Coronary artery (tissue), 2 donors: ENCODE results near the gene NAA80.
"Not testable (repeated sequence)": the region's sequence is repeated elsewhere in the genome, so short reads cannot be mapped to it uniquely, and the experiment has no call there.

Experiments
- DNase-seq: peaks from one replicate; pipeline ENCODE4 v3.0.0-alpha.2; 2017; ENCODE audit warnings: low spot score
- H3K27ac ChIP-seq, 2 donors: fragments of 200-600 bp; sonication (generic); one replicate each; pipeline ENCODE4 v1.5.1; 2016 to 2019
- H3K4me3 ChIP-seq: fragments of 200-600 bp; sonication (generic); 2 replicates; pipeline ENCODE4 v1.5.1; 2016; ENCODE audit warnings: mild to moderate bottlenecking, moderate library complexity
- CTCF ChIP-seq: fragments of 200-600 bp; sonication (generic); IDR thresholded peaks from one replicate; pipeline ENCODE4 v1.5.1; 2019; ENCODE audit warnings: antibody characterized with exemption

NAA80 gene

GRCh38 chr3:50272911-50273688, 26.1 kb downstream of the NAA80 start:
- DNase-seq, result peak; percentile 91
- Histone ChIP-seq H3K4me3 (peak overlapping the region; percentile 64), H3K27ac (peak overlapping the region in 1 of 2 donors; percentile 25)
- TF ChIP-seq CTCF, result peak; percentile 87

DNA sequence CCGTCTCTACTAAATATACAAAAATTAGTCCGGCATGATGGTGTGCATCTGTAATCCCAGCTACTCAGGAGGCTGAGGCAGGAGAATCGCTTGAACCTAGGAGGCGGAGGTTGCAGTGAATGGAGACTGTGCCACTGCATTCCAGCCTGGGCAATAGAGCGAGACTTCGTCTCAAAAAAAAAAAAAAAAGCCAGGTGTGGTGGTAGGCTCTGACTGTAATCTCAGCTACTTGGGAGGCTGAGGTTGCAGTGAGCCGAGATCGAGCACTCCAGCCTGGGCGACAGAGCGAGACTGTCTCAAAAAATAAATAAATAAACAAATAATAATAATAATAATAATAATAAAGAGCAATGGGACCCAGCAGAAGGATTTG, 26.7 kb downstream of the NAA80 start:
- DNase-seq, H3K4me3 ChIP-seq, H3K27ac ChIP-seq: not testable (repeated sequence)

- Histone ChIP-seq H3K27ac (no peak overlapping the region), H3K4me3 (no peak overlapping the region)
- no peak for TF ChIP-seq CTCF
- no peak for DNase-seq
These were observed 27.8 kb downstream of the NAA80 start for GRCh38 chr3:50271314-50271936.

DNA sequence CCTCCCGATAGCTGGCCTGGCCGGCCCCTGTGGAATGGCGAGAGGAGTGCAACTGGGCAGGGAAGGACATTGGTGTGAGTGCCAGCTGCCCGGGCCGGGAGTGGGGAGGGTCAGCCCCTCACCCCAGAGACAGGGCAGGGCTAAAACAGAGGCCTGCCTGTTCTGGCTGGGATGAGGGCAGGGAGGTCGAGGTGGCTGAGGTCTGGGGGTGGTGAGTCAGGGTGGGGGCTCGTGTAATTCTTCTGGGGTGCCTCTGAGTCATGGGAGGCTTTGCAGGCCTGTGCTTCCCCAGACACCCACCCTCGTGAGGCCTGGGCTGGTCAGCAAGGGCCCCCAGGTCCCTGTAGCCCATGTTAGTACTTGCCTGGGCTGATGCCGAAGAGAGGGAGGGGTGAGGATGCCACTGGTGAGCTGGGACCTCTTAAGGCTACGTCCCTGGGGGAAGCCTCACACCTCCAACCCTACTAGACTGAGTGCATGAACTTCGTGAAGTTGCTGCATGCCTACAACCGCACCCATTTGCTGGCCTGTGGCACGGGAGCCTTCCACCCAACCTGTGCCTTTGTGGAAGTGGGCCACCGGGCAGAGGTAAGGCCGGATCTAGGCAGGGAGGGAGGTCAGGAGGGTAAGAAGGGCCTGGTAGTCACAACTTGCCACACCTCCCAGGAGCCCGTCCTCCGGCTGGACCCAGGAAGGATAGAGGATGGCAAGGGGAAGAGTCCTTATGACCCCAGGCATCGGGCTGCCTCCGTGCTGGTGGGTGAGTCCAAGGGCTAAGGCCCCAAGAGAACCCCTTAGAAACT, 28.6 kb downstream of the NAA80 start:
- Histone ChIP-seq H3K4me3 (peak overlapping the region; percentile 74), H3K27ac (peak overlapping the region in 1 of 2 donors; percentile 99)
- no peak for TF ChIP-seq CTCF
- DNase-seq, result no peak

DNA sequence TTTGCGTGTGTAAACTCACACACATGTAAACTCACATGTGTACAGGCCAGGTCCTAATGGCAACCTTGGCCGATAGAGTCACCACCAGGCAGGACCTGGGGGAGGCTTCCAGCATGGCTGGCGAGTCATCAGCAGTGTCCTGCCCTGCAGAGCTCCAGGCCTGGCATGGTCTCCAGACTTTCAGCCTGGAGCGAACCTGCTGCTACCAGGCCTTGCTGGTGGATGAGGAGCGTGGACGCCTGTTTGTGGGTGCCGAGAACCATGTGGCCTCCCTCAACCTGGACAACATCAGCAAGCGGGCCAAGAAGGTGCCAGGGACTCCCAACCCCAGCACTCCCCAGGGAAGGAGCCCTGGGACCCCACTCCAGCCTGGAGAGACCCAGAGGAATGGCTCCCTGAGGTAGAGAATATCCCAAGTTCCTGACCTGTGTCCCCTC, 29.2 kb downstream of the NAA80 start:
- Histone ChIP-seq H3K27ac (peak overlapping the region in 1 of 2 donors; percentile 99), H3K4me3 (peak overlapping the region; percentile 74)
- no peak for DNase-seq
- no peak for TF ChIP-seq CTCF

GRCh38 chr3:50269460-50269859, 29.7 kb downstream of the NAA80 start:
- Histone ChIP-seq H3K4me3 (peak overlapping the region; percentile 74), H3K27ac (peak overlapping the region; percentile 78 to 99)
- DNase-seq, result no peak
- TF ChIP-seq CTCF, result no peak

DNA sequence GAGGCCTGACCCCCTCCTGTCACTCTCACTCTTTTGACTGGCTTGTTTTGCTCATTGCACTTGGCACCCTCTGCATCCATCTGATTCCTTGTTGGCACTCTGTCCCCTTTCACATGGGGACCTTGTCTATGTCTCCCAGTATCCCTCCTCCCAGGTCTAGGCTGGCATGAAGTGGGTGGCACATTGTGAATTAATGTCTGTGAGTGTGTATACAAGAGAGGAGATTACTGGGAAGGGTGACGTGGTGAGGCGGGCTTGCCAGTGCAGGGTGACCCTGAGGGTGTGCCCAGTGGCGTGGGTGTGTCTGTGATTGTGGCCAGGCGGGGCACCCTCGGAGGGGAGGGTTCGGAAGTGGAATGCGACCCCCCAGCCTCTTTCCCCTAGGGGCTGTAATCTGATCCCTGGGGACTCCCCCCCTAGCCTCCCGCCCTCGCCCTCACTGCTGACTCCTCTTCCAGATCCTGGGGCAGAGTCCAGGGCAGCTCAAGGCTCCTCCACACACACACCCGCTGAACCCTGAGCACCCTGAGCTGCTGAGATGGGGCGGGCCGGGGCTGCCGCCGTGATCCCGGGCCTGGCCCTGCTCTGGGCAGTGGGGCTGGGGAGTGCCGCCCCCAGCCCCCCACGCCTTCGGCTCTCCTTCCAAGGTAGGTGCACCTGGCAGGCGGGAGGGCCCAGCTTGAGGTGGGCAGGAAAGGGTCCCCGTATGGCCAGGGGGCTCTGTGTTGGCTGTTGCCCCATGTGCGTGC, 30.3 kb downstream of the NAA80 start, which contains the start of gene SEMA3B:
Gene SEMA3B, plus strand, starts transcription at position 445 of the 749 bp plus-strand sequence. Its CDS starts 94 bp downstream, at position 539.
- no peak for TF ChIP-seq CTCF
- Histone ChIP-seq H3K4me3 (peak within 1 kb of the TSS; percentile 74), H3K27ac (peak within 1 kb of the TSS; percentile 97 to 99)
- DNase-seq, result peak; percentile 90
